ENCODE results near the gene ARFGAP3.
"Not testable (repeated sequence)": the region's sequence is repeated elsewhere in the genome, so short reads cannot be mapped to it uniquely, and the experiment has no call there.

The ARFGAP3 gene

DNA sequence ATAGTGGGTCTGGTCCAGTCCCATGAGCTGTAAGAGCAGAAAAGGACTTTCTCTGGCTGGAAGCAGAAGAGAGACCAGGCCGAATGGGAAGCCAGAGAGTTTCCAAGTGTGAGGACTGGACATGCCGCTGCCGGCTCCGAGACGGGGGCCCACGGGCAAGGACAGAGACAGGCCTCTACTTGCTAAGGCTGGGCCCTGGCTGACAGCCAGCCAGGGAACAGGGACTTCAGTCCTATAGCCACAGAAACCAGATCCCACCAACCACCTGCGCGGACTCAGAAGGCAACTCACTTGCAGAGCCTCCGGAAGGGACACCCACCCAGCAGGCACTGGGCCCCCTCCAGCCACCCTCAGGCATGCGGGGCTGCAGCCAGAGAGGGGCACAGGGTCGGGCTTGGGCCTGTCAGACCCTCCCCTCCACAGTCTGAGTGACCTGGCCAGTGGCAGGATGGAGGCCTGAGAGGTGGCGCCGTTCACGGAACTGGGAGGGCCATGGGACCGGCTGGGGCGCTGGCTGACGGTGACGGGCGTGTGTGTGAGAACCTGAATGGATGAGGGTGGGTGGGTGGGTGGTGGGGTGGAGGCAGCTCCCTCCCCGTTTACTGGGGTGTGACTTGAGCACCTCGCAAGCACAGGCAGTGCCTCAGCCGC is 88.6 kb downstream of the ARFGAP3 start:
- no peak for DNase-seq (ENCODE audit: low spot score)

- DNase-seq (ENCODE audit: low spot score) = no peak
Observed at GRCh38 chr22:42766860-42767259, 90.2 kb downstream of the ARFGAP3 start.

DNA sequence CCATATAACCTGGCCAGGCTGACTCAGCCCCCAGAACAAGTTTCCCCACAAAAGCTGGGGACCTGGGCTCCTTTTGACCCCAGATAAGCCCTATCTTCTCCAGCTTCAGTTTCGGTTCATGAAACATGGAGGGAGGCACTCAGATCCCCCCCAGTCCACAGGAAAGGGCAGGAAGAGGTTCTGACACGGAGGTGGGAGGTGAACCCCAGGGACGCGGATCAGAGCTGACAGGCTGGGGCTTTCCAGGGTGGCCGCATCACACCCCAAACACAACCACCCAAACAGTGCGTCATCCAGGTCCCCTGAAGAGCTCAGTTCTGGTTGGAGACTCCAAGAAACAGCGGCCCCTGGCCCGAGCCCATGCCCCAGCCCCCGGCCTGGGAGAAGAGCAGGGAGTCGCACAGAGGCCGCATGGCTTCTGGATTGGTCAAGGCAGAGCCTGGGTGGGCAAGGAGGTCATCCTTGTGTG is 92.1 kb downstream of the ARFGAP3 start:
- no peak for DNase-seq (ENCODE audit: low spot score)

DNA sequence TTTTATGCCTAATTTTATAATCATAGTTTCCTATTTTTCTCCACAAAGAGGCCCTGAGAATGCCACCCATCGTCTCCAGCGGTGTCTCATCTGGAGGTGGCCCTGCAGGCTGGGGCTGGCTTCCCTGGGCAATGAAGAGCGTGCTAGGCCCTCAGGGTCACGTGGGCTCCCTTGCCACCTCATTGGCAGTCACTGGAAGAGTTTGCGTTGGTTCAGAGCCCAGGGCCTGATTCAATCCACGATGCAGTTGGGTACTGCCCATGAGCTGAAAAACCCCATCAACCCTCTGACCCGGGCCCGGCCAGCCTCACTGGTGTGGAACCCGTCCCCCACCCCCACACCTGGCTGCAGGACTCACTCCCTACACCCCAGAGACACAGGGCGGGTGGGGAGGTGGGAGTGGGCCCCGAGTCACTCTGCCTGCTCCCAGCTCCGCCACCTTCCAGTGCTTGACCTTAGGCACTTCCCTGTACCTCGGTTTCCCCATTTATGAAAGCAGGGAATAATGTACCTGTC is 93.0 kb downstream of the ARFGAP3 start:
- no peak for DNase-seq (ENCODE audit: low spot score)

- DNase-seq (ENCODE audit: low spot score) = no peak
Observed at GRCh38 chr22:42760806-42761565, 96.1 kb downstream of the ARFGAP3 start.

DNA sequence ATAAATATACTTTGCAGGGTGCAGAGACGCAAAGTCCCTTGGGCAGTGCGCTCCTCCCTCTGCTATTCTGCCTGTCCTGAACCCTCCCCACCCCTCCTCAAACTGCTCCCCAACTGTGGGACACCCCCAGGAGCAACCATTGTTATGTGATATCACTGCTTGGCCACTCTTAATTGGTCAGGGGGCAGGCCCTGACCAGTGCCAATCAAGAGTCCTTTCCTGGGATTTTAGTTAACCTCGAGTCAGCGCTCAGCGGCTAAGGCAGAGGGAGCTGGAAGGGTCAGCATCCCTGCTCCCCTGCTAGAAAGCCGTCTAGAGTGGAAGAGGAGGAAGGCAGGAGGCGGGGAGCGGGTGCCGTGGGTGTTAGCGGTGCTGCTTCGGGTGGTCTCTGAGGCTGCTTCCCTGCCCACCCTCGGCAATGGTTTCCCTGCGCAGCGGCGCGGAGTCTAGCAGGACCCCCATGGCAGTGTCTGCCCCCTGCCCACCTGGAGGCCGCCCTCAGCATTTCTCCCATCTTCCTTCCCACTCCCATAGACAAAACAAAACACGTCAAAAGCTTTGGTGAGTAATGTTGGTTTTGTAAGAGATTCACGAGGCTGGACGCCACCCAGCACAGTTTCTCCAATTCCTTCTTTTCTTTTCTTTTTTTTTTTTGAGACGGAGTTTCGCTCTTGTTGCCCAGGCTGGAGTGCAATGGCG is 98.0 kb downstream of the ARFGAP3 start:
- DNase-seq (ENCODE audit: low spot score) = no peak

- peak; percentile 71 for DNase-seq (ENCODE audit: low spot score)
Observed at GRCh38 chr22:42755553-42755952, 101.5 kb downstream of the ARFGAP3 start.

DNA sequence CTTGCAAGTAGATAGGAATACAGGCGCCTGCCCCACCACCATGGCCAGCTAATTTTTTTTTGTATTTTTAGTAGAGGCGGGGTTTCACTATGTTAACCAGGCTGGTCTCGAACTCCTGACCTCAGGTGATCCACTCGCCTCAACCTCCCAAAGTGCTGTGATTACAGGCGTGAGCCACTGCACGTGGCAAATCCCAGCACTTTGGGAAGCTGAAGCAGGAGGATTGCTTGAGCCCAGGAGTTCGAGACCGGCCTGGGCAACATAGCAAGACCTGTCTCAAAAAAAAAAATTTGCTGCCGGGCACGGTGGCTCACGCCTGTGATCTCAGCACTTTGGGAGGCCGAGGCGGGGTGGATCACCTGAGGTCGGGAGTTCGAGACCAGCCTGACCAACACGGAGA is 102.0 kb downstream of the ARFGAP3 start:
- not testable (repeated sequence) for DNase-seq (ENCODE audit: low spot score)

DNA sequence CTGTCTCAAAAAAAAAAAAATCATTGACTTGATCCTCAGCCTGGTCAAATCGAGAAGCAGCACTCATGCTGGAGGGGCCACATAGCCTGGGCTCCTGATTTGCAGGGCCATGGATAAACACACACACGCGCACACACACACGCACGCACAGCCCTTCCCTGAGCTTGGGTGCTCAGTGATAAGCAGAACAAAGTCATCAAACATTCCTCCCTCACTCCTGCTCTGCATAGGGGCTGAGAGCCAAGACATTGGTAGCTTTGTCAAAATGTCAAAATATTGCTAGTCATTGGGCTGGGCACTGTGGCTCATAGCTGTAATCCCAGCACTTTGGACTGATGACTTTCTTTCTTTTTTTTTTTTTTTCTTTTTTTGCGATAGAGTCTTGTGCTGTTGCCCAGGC is 102.4 kb downstream of the ARFGAP3 start:
- peak; percentile 52 for DNase-seq (ENCODE audit: low spot score)

GRCh38 chr22:42752912-42753311 is 104.2 kb downstream of the ARFGAP3 start:
- DNase-seq (ENCODE audit: low spot score) = no peak

DNA sequence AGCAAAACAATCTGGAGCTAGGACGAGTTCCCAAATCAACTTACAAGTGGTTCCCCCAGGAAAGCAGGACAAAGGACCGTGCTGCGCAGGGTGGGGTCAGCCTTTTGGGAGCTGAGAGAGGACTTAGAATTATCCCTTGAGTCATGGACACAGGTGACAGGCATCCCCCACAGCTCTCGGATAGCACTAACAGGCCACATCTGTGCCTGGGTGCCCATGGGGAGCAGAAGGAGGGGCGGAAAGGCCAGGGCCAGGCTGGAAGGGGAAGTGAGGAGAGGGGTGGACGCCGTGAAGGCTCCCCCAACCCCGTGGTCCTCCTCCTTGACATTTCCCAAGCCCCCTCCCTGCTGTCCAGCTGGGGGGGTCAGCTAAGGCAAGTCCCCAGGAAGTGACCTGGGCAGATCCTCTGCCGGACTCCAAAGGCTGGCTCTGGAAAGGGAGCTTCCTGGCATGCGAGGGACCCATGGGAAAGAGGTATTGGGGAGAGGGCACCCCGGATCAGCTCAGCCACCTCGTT is 104.8 kb downstream of the ARFGAP3 start:
- DNase-seq (ENCODE audit: low spot score) = no peak

GRCh38 chr22:42750421-42750820 is 106.7 kb downstream of the ARFGAP3 start:
- DNase-seq (ENCODE audit: low spot score) = not testable (repeated sequence)

DNA sequence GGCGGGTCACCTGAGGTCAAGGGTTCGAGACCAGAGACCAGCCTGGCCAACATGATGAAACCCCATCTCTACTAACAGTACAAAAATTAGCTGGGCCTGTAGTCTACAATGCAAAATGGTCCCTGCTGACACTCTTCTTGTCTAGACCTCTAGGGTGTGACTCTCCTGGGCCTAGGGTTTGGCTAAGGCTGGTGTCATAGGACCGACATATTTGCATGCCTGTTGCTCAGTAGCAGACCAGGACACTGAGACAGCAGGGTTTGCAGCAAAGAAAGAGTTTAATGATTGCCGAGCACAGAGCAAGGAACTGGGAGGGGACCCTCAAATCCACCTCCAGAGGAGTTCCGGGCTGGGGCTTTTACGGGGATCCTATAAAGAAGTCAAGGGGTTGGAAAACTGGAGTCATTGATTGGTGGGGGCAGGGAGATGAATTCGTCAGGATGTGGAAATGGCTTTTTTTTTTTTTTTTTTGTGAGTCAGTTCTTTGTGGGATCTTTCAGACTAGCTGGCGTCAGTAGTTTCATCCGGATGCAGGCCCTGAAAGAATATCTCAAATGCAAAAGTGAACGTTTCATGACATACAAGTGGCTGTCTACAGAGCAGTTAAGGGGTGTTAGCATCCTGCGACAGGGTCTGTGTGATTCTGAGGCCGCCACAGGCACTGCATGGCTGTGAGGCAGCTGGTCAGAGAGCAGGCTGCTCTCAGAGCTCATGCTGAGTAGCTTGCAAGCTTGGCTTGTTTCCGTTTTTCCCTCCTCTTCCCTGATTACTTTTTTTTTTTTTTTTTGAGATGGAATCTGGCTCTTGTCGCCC is 109.2 kb downstream of the ARFGAP3 start:
- peak; percentile 76 for DNase-seq (ENCODE audit: low spot score)
